A549 (cell line): Measurements from ENCODE around the gene RETREG1.

Experiments used
- CHD4 ChIP-seq: fragments of 200-600 bp; sonication (generic); IDR thresholded peaks from 2 replicates; pipeline ENCODE4 v1.6.1; 2016; ENCODE audit warnings: antibody characterized with exemption, mild to moderate bottlenecking, borderline replicate concordance
- JUN ChIP-seq, 2 experiments: fragments of >200 bp; sonication (Bioruptor Twin); formaldehyde crosslinking; IDR thresholded peaks; 2 replicates in 1 of 2; 3 replicates in 1 of 2; pipeline ENCODE4 v1.6.1; 2016 to 2017
- JUNB ChIP-seq: fragments of >200 bp; sonication (Bioruptor Twin); formaldehyde crosslinking; IDR thresholded peaks from 2 replicates; pipeline ENCODE4 v1.6.1; 2016
- MAZ ChIP-seq: fragments of 150-350 bp; IDR thresholded peaks from 2 replicates; pipeline ENCODE4 v1.6.1; 2014; ENCODE audit warnings: antibody characterized with exemption, low read depth, low read length, borderline replicate concordance
- SREBF2 ChIP-seq: fragments of 450-650 bp; IDR thresholded peaks from 2 replicates; pipeline ENCODE4 v1.6.1; 2014; ENCODE audit warnings: mild to moderate bottlenecking, moderate library complexity
- ZNF302 ChIP-seq: fragments of 250-450 bp; sonication (Bioruptor Pico); IDR thresholded peaks from 2 replicates; pipeline ENCODE4 v1.9.0; 2021; ENCODE audit warnings: inconsistent platforms, mild to moderate bottlenecking, moderate library complexity
- TF ChIP-seq, protein P1 (sequence below): fragments of 200-600 bp; sonication (generic); IDR thresholded peaks from 2 replicates; pipeline ENCODE4 v1.6.1; 2016; ENCODE audit warnings: antibody characterized with exemption, mild to moderate bottlenecking, moderate library complexity
- TF ChIP-seq, protein P2 (sequence below): fragments of >200 bp; sonication (Bioruptor Twin); formaldehyde crosslinking; IDR thresholded peaks from 3 replicates; pipeline ENCODE4 v1.5.1; 2016
- TF ChIP-seq, protein P3 (sequence below): IDR thresholded peaks from 2 replicates; pipeline ENCODE4 v1.6.1; 2012

DNA sequence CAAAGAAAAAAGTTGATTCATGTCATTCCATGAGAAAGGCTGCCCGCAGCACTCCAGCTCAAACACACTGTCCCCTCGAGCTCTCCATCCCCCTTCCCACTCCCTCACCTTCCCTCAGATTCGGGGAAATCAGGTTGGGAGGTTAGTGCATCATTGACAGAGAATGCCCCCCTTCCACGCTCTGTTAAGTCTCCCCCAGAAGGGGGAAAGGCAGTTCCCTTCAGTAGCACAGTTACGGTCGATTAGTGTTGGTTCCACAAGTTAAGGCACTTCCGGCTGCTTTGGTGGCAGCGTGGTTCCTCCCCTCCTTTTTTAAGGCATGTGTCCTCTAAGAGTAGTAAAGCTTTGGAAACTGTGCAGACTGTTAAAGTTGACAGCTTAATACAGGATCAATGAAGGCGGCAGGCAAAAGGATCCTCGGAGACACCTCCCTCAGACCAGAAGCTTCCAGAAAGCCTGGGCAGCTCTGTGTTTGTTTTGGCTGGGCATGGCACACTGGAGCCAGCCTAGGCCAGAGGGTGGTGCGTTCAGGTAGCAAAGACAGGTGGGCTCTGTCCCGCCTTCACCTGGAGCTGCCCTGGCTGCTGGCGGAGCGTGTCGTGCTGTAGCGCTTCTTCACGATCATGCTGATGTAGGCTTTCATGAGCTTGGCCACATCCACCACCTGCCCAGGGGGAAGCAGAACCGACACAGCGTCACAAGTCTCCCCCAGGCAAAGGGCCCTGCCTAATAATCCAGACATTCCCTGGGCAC is 49.5 kb upstream of the RETREG1 start:
- TF ChIP-seq, protein P1, sequence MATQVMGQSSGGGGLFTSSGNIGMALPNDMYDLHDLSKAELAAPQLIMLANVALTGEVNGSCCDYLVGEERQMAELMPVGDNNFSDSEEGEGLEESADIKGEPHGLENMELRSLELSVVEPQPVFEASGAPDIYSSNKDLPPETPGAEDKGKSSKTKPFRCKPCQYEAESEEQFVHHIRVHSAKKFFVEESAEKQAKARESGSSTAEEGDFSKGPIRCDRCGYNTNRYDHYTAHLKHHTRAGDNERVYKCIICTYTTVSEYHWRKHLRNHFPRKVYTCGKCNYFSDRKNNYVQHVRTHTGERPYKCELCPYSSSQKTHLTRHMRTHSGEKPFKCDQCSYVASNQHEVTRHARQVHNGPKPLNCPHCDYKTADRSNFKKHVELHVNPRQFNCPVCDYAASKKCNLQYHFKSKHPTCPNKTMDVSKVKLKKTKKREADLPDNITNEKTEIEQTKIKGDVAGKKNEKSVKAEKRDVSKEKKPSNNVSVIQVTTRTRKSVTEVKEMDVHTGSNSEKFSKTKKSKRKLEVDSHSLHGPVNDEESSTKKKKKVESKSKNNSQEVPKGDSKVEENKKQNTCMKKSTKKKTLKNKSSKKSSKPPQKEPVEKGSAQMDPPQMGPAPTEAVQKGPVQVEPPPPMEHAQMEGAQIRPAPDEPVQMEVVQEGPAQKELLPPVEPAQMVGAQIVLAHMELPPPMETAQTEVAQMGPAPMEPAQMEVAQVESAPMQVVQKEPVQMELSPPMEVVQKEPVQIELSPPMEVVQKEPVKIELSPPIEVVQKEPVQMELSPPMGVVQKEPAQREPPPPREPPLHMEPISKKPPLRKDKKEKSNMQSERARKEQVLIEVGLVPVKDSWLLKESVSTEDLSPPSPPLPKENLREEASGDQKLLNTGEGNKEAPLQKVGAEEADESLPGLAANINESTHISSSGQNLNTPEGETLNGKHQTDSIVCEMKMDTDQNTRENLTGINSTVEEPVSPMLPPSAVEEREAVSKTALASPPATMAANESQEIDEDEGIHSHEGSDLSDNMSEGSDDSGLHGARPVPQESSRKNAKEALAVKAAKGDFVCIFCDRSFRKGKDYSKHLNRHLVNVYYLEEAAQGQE = no peak
- TF ChIP-seq JUN (IDR thresholded peaks at IDR 0.05) (no peak), SREBF2 (no peak), CHD4 (no peak), ZNF302 (CRISPR knock-in tag) (no peak), MAZ (no peak), JUNB (no peak)
- TF ChIP-seq, protein P2, sequence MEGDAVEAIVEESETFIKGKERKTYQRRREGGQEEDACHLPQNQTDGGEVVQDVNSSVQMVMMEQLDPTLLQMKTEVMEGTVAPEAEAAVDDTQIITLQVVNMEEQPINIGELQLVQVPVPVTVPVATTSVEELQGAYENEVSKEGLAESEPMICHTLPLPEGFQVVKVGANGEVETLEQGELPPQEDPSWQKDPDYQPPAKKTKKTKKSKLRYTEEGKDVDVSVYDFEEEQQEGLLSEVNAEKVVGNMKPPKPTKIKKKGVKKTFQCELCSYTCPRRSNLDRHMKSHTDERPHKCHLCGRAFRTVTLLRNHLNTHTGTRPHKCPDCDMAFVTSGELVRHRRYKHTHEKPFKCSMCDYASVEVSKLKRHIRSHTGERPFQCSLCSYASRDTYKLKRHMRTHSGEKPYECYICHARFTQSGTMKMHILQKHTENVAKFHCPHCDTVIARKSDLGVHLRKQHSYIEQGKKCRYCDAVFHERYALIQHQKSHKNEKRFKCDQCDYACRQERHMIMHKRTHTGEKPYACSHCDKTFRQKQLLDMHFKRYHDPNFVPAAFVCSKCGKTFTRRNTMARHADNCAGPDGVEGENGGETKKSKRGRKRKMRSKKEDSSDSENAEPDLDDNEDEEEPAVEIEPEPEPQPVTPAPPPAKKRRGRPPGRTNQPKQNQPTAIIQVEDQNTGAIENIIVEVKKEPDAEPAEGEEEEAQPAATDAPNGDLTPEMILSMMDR = no peak
- TF ChIP-seq, protein P3, sequence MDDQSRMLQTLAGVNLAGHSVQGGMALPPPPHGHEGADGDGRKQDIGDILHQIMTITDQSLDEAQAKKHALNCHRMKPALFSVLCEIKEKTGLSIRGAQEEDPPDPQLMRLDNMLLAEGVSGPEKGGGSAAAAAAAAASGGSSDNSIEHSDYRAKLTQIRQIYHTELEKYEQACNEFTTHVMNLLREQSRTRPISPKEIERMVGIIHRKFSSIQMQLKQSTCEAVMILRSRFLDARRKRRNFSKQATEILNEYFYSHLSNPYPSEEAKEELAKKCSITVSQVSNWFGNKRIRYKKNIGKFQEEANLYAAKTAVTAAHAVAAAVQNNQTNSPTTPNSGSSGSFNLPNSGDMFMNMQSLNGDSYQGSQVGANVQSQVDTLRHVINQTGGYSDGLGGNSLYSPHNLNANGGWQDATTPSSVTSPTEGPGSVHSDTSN = no peak
